NCI-H1105 treated with DMSO at 0.1 percent for 48 hours (cell line): ENCODE results near the gene ZNF444.
A peak's percentile ranks its signal among the peaks of the same experiment; 100 is the strongest.

Experiments used
- DNase-seq: peaks from one replicate; lab custom pipeline; 2025; lab: John Stamatoyannopoulos, UW

Gene ZNF444

DNA sequence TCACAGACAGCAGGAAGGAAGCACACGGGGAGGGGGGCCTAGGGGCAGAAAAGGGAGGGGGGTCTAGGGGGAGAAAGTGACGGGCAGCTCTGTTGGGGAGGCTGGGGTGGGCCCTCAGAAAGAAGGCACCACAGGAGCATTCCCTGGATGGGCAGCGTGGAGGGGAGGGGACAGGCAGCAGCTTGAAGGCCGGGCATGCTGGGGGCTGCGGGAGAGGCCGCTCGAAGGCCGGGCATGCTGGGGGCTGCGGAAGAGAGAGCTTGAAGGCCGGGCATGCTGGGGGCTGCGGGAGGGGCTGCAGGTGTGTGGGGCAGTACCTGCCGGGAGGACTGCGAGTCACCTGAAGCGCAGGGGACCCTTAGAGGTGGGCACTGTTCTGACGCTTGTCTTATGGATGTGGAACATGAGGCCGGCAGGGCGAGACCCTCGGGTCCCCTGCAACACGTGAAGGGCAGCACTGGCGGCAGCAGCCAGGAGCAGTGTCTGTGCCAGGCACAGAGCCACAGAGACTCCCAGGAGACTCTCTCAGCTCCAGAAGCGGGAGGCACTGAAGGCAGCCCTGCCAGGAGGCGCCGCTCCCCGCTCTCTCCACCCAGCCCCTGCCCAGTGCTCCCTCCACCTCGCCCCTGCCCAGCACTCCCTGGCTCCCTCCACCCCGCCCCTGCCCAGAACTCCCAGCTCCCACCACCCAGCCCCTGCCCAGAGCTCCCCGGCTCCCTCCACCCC lies 33.3 kb upstream of the ZNF444 start:
- no peak for DNase-seq

GRCh38 chr19:56108447-56109195 lies 32.5 kb upstream of the ZNF444 start:
- DNase-seq, result no peak

DNA sequence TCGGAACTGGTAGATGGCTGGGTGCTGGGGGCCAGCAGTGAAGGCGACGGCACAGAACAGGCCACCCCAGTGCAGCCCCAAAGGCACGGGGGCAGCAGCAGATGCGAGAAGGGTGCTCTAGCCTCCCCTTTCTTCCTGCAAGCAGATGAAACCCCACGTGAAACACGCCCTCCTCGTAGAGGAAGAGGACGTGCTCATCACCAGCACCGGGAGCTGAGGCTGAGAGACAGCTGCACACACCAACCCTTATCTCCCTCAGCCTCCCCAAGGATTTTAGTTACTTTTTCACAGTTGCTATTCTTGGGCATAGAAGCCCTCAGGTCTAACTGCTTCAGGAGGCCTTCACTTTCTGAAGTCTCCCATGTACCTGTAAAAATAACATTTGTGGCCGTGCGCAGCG lies 31.9 kb upstream of the ZNF444 start:
- DNase-seq, result no peak

DNA sequence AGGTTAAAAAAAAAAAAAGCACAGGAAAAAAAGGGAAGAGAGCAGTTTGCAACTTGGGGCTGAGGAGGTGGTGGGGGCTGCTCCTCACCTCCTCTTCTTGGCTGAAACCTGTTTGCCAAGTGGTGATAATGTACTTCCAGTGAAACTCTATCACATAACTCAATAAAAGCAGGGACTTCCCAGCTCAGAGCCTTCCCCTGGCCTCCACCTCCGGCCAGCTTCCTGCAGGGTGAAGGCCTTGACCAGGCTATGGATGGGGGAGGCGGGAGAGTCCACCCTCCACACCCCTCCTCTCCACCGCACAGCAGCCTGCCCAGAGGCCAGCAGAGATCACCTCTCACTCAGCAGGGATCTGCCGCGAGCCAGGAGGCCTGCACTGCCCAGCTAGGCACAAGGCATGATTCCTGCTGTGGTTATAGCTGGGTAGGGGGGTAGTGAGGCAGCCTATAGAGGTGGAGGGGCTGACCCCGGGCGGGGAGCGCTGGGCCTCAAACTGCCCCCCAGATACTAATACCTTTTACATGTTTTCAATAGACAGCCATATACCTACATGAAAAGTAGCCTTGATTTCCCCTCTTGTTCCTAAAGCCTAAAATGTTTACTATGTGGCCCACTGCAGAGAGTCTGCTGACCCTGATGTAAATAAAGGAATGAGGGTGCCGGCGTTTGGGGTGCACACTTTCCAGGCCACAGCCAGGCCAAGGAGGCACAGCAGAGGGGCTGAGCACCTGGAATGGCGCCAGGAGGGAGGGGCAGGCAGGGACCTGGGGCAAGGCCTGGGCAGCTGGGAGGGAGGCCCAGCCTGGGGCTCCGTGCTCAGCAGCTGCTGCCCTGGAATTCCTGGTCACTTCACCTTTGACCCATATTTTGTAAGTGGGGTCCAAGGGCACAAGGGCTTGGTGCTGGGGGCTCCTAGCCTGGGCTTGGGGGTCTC lies 30.3 kb upstream of the ZNF444 start:
- no peak for DNase-seq

DNA sequence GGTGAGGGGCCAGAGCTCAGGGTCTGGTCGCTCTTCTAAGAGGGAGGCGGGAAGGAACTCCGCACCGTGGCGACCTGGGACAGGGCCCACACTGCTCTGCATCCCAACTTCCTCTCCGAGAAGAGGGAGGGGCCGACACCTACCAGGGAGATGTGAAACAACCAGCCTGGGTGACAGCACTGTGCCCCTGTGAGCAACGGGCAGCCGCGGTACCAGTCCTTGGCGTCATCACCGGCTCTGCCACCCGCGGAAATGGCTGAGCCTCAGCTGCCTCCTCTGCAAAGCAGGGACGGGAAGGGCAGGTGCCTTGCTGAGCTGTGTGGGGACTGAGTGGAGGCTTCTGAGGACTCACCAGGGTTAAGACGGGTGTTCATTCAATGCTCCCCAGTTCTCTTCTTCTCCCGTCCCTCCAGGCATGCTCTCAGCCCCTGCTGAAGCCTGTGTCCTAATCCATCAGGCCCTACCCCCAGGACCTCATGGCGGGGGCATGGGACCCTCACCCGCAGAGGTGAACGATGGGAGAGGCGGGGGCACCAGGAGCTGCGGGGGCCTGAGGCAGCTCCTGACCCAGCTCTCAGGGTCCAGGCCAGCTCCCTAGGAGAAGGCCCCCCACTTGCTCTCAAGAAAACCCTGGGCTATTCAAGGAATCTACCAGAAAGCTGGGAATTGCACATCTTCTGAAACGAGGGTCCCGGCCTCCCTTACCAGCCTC lies 29.3 kb upstream of the ZNF444 start:
- DNase-seq, result no peak

DNA sequence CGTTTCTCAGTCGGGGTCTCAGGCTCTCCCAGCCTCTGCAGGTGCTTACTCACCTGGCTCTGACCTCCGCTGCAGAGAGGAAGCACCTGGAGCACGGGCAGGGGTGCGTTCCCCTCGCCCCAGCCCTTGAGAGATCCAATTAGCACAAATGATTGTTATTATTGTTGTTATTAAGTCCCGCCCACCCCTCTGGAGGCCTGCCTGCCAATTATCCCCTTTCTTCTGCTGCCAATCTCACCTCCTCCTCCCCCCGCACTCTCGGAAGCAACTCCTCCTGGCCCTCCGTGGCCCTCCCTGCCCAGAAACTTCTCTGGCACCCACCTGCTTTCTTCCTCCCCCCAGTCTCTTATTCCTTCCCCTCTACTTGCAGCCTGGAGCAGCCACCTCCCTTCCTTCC lies 28.8 kb upstream of the ZNF444 start:
- DNase-seq, result peak; percentile 97

GRCh38 chr19:56113074-56113632 lies 27.9 kb upstream of the ZNF444 start:
- DNase-seq, result no peak

- no peak for DNase-seq
These were observed 26.9 kb upstream of the ZNF444 start for GRCh38 chr19:56114051-56114777.

DNA sequence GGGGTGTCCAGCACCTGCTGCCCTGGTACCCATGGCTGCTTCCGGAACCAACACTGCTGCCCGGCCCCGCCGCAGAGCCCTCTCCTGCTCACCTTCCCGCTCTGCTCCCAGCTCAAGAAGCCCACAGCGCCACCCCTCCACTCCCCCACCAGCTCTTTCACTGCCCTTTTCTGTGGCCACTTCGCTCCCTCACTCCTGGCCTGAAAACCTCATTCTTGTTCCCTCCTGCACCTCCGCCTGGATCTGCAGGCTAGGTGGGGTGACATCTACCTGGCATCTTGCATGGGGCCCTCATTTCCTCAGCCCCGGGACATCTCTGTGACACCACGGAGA lies 26.3 kb upstream of the ZNF444 start:
- no peak for DNase-seq

GRCh38 chr19:56115490-56115889 lies 25.6 kb upstream of the ZNF444 start:
- no peak for DNase-seq

GRCh38 chr19:56116606-56117005 lies 24.5 kb upstream of the ZNF444 start:
- no peak for DNase-seq

DNA sequence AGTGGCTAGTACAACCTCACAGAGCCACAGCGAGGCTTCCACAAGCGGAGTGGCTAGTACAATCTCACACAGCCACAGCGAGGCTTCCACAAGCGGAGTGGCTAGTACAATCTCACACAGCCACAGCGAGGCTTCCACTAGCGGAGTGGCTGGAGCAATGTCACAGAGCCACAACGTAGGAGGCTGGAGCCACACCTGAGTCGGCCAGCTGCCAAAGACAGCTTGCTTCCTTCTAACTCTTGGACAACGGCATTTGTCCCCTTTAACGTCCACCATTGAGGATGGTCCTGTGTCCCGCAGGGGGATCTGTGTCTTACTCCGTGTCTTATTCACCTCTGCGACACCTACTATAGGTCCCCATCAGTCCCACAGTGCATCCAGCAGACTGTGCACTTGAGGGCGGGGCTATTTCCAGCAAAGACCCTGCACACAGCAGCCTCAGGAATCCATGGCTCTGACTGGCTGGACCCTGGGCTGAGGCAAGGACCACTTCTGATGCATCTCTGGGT lies 23.7 kb upstream of the ZNF444 start:
- no peak for DNase-seq

GRCh38 chr19:56117889-56118288 lies 23.2 kb upstream of the ZNF444 start:
- DNase-seq, result no peak

DNA sequence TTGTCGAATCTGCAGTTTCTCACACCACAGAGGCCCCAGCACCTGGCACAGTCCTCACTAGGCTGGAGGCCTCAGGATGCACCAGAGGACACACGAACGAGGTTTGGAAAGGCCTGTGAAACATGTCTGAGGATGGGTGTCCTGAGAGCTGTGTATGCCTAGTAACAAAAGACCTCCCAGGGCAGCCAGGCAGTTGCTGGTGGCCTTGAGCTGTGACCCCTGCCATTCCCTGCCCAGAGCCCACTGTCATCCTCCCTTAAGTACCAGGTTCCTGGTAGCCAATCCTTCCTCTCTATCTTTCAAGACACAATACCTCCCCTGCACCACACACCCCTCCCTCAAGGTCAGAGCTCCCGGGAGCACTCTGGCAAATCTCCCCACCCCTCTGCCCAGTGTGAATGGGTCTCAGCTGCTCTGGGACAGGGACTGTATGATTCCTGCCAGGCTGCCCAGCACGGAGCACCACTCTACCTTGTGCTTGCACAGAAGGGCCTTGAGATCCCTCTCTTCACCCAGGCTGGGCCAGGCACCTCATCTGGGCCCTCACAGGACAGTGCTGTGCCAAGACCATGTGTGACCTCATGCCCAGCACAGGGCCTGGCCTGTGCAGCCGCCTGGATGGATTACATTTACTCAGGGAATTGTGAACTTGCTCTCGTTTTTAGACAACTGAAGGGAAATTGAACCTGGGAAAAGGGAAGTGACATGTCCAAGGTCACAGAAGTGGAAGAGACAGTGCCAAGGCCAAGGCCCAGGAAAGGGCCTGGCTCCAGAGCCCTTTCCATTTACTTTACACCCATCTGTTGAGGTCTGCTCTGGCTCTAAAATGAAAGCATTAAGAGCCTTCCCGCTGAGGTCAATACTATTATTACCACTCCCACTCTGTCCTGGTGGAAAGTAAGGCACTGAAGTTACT lies 22.2 kb upstream of the ZNF444 start:
- no peak for DNase-seq

DNA sequence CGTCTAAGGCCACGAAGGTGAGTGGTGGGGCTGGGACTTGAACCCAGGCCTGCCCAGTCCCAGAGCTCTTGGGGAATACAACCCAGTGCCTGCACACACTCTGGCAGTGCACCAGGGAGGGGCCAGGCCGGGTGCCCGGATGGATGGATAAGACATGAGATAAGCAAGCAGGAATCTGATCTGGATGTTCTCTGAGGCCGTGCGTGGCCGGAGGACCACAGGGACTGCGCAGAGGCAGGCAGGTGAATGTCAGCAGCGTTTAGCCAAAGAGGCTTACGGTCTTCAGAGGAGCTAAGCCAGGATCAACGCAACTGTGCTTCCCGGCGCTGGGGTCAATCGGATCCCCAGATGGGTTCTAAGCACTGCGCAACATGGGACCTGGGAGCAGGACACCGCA lies 21.5 kb upstream of the ZNF444 start:
- no peak for DNase-seq

GRCh38 chr19:56120002-56120370 lies 21.1 kb upstream of the ZNF444 start:
- DNase-seq, result no peak

- DNase-seq, result peak; percentile 57
These were observed 20.5 kb upstream of the ZNF444 start for GRCh38 chr19:56120371-56121179.

- peak; percentile 97 for DNase-seq
These were observed 19.6 kb upstream of the ZNF444 start, which contains the start of gene ZNF787 for GRCh38 chr19:56121180-56122167. Gene ZNF787, minus strand, starts transcription at chr19:56121295. Its CDS starts 18,078 bp downstream, at chr19:56103217.
